H1 (cell line): ENCODE results near the gene ERGIC3. TPM values are rescaled to one million over a fixed set of nuclear protein-coding genes. Genes with fewer than 3 reads are reported as not detected.
A peak's percentile ranks its signal among the peaks of the same experiment; 100 is the strongest.

ENCODE experiments used
- CTCF ChIA-PET: fragments of 300-600 bp; sonication (Branson Sonifier 250); formaldehyde crosslinking; loops from one replicate; lab custom pipeline; 2021; ENCODE audit not compliant: partially characterized antibody; lab: Charles Lee
- POLR2A ChIA-PET: fragments of 300-600 bp; sonication (Branson Sonifier 250); formaldehyde crosslinking; loops from one replicate; lab custom pipeline; 2021; ENCODE audit warnings: inconsistent platforms; ENCODE audit not compliant: partially characterized antibody; lab: Charles Lee
- DNase-seq, 2 experiments: peaks; one replicate each; pipeline versions ENCODE4 v3.0.0 to v3.0.0-alpha.2; 2010 to 2022; ENCODE audit warnings: low spot score in 2 of 2, low read depth in 1 of 2, mixed read lengths in 1 of 2
- FAIRE-seq: peaks from 2 replicates; lab custom pipeline; 2011; peaks lifted over from hg19 to GRCh38; lab: Jason Lieb, UNC
- H2AFZ ChIP-seq: 2 replicates; pipeline ENCODE4 v1.8.1; 2012; ENCODE audit warnings: low read length, inconsistent platforms
- H2AK5ac ChIP-seq: 2 replicates; pipeline ENCODE4 v1.6.1; 2013; ENCODE audit warnings: low read depth, low read length
- H2BK120ac ChIP-seq: replicated peaks from 2 replicates; pipeline ENCODE3; 2013; ENCODE audit warnings: low read depth, low read length, inconsistent platforms
- H2BK12ac ChIP-seq: 2 replicates; pipeline ENCODE4 v1.6.1; 2013; ENCODE audit warnings: low read depth, low read length
- H2BK15ac ChIP-seq: 2 replicates; pipeline ENCODE4 v1.6.1; 2013; ENCODE audit warnings: low read length
- H2BK20ac ChIP-seq: 2 replicates; pipeline ENCODE4 v1.6.1; 2013; ENCODE audit warnings: low read length
- H2BK5ac ChIP-seq: 2 replicates; pipeline ENCODE4 v1.6.1; 2013; ENCODE audit warnings: low read depth, low read length
- H3K14ac ChIP-seq: 2 replicates; pipeline ENCODE4 v1.6.1; 2013; ENCODE audit warnings: inconsistent platforms; ENCODE audit not compliant: insufficient read length
- H3K18ac ChIP-seq: 2 replicates; pipeline ENCODE4 v1.6.1; 2013; ENCODE audit warnings: low read length; ENCODE audit errors: extremely low read depth
- H3K23ac ChIP-seq: 2 replicates; pipeline ENCODE4 v1.6.1; 2013; ENCODE audit warnings: inconsistent platforms; ENCODE audit not compliant: insufficient read length
- H3K23me2 ChIP-seq: 2 replicates; pipeline ENCODE4 v1.6.1; 2013; ENCODE audit warnings: low read depth, low read length
- H3K27ac ChIP-seq: 2 replicates; pipeline ENCODE4 v1.6.1; 2011; ENCODE audit warnings: low read depth, low read length, inconsistent platforms
- H3K27me3 ChIP-seq, 4 experiments: replicated peaks in 1 of 4; 1 replicate in 1 of 4; 2 replicates in 3 of 4; pipeline versions ENCODE4 v1.6.1 to v1.8.1; 2011 to 2013; ENCODE audit warnings: low read length in 3 of 4, mild to moderate bottlenecking in 3 of 4, inconsistent platforms in 2 of 4, mixed read lengths in 2 of 4, moderate library complexity in 1 of 4; ENCODE audit not compliant: control insufficient read depth in 3 of 4, insufficient read depth in 3 of 4; ENCODE audit errors: extremely low read depth in 1 of 4
- H3K36me3 ChIP-seq, 4 experiments: 2 replicates each; pipeline versions ENCODE4 v1.6.1 to v1.8.1; 2011 to 2013; ENCODE audit warnings: mild to moderate bottlenecking in 4 of 4, low read length in 3 of 4, moderate library complexity in 2 of 4, control low read depth in 1 of 4, inconsistent platforms in 1 of 4; ENCODE audit not compliant: insufficient read depth in 4 of 4, control insufficient read depth in 2 of 4
- H3K4ac ChIP-seq: replicated peaks from 2 replicates; pipeline ENCODE3; 2013; ENCODE audit warnings: low read length, low read depth, mixed read lengths, inconsistent platforms; ENCODE audit not compliant: insufficient read length
- H3K4me1 ChIP-seq, 4 experiments: replicated peaks in 1 of 4; 1 replicate in 1 of 4; 2 replicates in 3 of 4; pipeline versions ENCODE4 v1.6.1 to v1.8.1; 2011 to 2013; ENCODE audit warnings: low read length in 3 of 4, inconsistent platforms in 2 of 4, mixed read lengths in 1 of 4; ENCODE audit not compliant: insufficient read depth in 4 of 4, control insufficient read depth in 3 of 4
- H3K4me2 ChIP-seq, 2 experiments: 2 replicates each; pipeline versions ENCODE4 v1.6.1 to v1.8.1; 2011 to 2013; ENCODE audit warnings: low read depth in 2 of 2, low read length in 2 of 2, control low read depth in 1 of 2, inconsistent platforms in 1 of 2, mild to moderate bottlenecking in 1 of 2; ENCODE audit not compliant: insufficient read depth in 1 of 2
- H3K4me3 ChIP-seq, 4 experiments: fragments of 200-600, 300-600 bp in 1 of 4; sonication (generic), shearing (Covaris generic), sonication (Bioruptor Twin) in 1 of 4; 2 replicates each; pipeline versions ENCODE4 v1.5.1 to v1.8.1; 2011 to 2016; ENCODE audit warnings: low read length in 4 of 4, low read depth in 3 of 4, control low read depth in 2 of 4, inconsistent platforms in 2 of 4, mild to moderate bottlenecking in 2 of 4, mixed read lengths in 1 of 4, moderate library complexity in 1 of 4; ENCODE audit not compliant: insufficient read depth in 2 of 4; ENCODE audit errors: extremely low read depth in 1 of 4
- H3K56ac ChIP-seq: replicated peaks from 2 replicates; pipeline ENCODE3; 2013; ENCODE audit warnings: low read depth, mild to moderate bottlenecking, mixed read lengths, low read length, inconsistent platforms; ENCODE audit not compliant: insufficient read length
- H3K79me1 ChIP-seq: 2 replicates; pipeline ENCODE4 v1.6.1; 2013; ENCODE audit warnings: low read depth, low read length, control low read depth
- H3K79me2 ChIP-seq, 2 experiments: 2 replicates each; pipeline versions ENCODE4 v1.6.1 to v1.8.1; 2012 to 2013; ENCODE audit warnings: low read length in 2 of 2, mild to moderate bottlenecking in 2 of 2, inconsistent platforms in 1 of 2; ENCODE audit not compliant: insufficient read depth in 2 of 2, control insufficient read depth in 1 of 2
- H3K9ac ChIP-seq, 4 experiments: replicated peaks in 1 of 4; 1 replicate in 1 of 4; 2 replicates in 3 of 4; pipeline versions ENCODE4 v1.6.1 to v1.8.1; 2011 to 2013; ENCODE audit warnings: low read depth in 3 of 4, low read length in 3 of 4, control low read depth in 2 of 4, mild to moderate bottlenecking in 2 of 4, moderate library complexity in 2 of 4, inconsistent platforms in 1 of 4; ENCODE audit errors: extremely low read depth in 1 of 4
- H3K9me3 ChIP-seq, 2 experiments: 2 replicates each; pipeline versions ENCODE4 v1.6.1 to v1.8.1; 2012 to 2013; ENCODE audit warnings: mild to moderate bottlenecking in 2 of 2, moderate library complexity in 2 of 2, control low read depth in 1 of 2, inconsistent platforms in 1 of 2, low read depth in 1 of 2, low read length in 1 of 2, mixed read lengths in 1 of 2; ENCODE audit not compliant: insufficient read depth in 2 of 2
- H4K20me1 ChIP-seq, 2 experiments: replicated peaks in 1 of 2; 2 replicates each; pipeline versions ENCODE3 to v1.8.1; 2011 to 2013; ENCODE audit warnings: inconsistent platforms in 2 of 2, low read length in 2 of 2, mild to moderate bottlenecking in 1 of 2; ENCODE audit not compliant: insufficient read depth in 2 of 2, control insufficient read depth in 1 of 2
- H4K5ac ChIP-seq: 2 replicates; pipeline ENCODE4 v1.6.1; 2013; ENCODE audit warnings: low read length, low read depth, mixed read lengths, inconsistent platforms; ENCODE audit not compliant: insufficient read length
- H4K8ac ChIP-seq: 2 replicates; pipeline ENCODE4 v1.8.0; 2013; ENCODE audit warnings: mild to moderate bottlenecking, moderate library complexity, low read length, inconsistent platforms; ENCODE audit not compliant: insufficient read depth; ENCODE audit errors: extremely low read depth
- H4K91ac ChIP-seq: replicated peaks from 2 replicates; pipeline ENCODE3; 2013; ENCODE audit warnings: low read length, mixed read lengths, inconsistent platforms; ENCODE audit not compliant: insufficient read length
- ATF2 ChIP-seq: IDR thresholded peaks from 2 replicates; pipeline ENCODE4 v1.6.1; 2012; ENCODE audit warnings: low read length, inconsistent platforms
- CBX5 ChIP-seq: fragments of 300-800, 300-1000 bp; sonication (generic); IDR thresholded peaks from 2 replicates; pipeline ENCODE4 v1.7.1; 2016; ENCODE audit warnings: antibody characterized with exemption, low read length, low read depth
- GTF2F1 ChIP-seq: IDR thresholded peaks from 2 replicates; pipeline ENCODE4 v1.6.1; 2012; ENCODE audit warnings: low read depth, low read length, improper control_type of control experiment, borderline replicate concordance
- TCF12 ChIP-seq: IDR thresholded peaks from 2 replicates; pipeline ENCODE4 v1.6.1; 2011; ENCODE audit warnings: low read depth, mild to moderate bottlenecking, low read length
- WGBS, 2 experiments: shearing (Covaris generic) in 1 of 2; methylation state at CpG; one replicate each; pipeline versions ENCODE4 v1.1.6 to v1.1.7; 2013 to 2015; ENCODE audit warnings: low lambda C conversion rate in 2 of 2, mixed read lengths in 2 of 2, inconsistent platforms in 1 of 2, low coverage in 1 of 2, missing lambda C conversion rate in 1 of 2; ENCODE audit not compliant: insufficient replicate concordance in 2 of 2, insufficient coverage in 1 of 2, insufficient read length in 1 of 2; ENCODE audit errors: extremely low coverage in 1 of 2, missing lambda C conversion rate in 1 of 2; 5-methylcytosine and 5-hydroxymethylcytosine counted together
- polyA plus RNA-seq, 7 experiments: library from polyadenylated mRNA; depleted of rRNA in 3 of 7; stranded (reverse) in 5 of 7; unstranded in 2 of 7; fragments of >200 nt in 5 of 7; fragments of 200-250 nt in 2 of 7; gene quantifications; 1 replicate in 5 of 7; 2 replicates in 1 of 7; 4 replicates in 1 of 7; pipeline versions ENCODE4 v1.2.1 to v1.2.3, GENCODE V29; 2011 to 2013; ENCODE audit warnings: missing spikeins in 2 of 7, mixed read lengths in 2 of 7
- total RNA-seq: library from RNA; stranded (reverse); fragmentation: NEBNext Ultra II Directional; extraction: Animal tissue kit (Norgen Biotek cat#: 25700); gene quantifications from 2 replicates; pipeline ENCODE4 v1.2.1, GENCODE V29; 2021

ERGIC3 gene
- total and polyA plus RNA-seq, 2 of the 8 experiments (the other 6 are each of a cell fraction or from before 2014, with no cell fraction given), result 178 to 341 TPM

- no peak overlapping the region for H4K91ac ChIP-seq
- H3K36me3 ChIP-seq, result no peaks in the 10 kb centered on the region
- H4K5ac ChIP-seq, result no peak overlapping the region
- H3K23ac ChIP-seq, result no peak overlapping the region
- H3K27ac ChIP-seq, result no peak overlapping the region
- H2BK20ac ChIP-seq, result no peak overlapping the region
- POLR2A ChIA-PET, result interaction anchor here (0.6 to 1.6 kb wide), 4 partner anchors 11 to 154 kb away, joined by 3 read pairs; partner anchors contain the start of gene RBM39
- H2BK15ac ChIP-seq, result peak overlapping the region; percentile 88; the same call in 1 of the 2 replicates
- no peaks in the 10 kb centered on the region for H4K20me1 ChIP-seq
- no peak overlapping the region for H3K56ac ChIP-seq
- no peak overlapping the region for H3K18ac ChIP-seq
- no peak for TF ChIP-seq GTF2F1
- TF ChIP-seq CBX5, result no peak
- no peak for TF ChIP-seq TCF12
- TF ChIP-seq ATF2, result no peak
- TF ChIP-seq, all 59 proteins: peak for 0
- CTCF ChIA-PET, result interaction anchor here (1.2 to 1.3 kb wide), 2 partner anchors 16 to 26 kb away, joined by 3 to 8 read pairs; no protein-coding TSS in a partner anchor
- Histone ChIP-seq H3K9me3 (no peaks in the 10 kb centered on the region), H3K4me2 (no peak overlapping the region), H4K8ac (no peak overlapping the region), H3K79me1 (no peaks in the 10 kb centered on the region), H3K79me2 (no peaks in the 10 kb centered on the region), H3K4me3 (no peak overlapping the region), H3K14ac (no peak overlapping the region), H2AK5ac (no peak overlapping the region), H3K4ac (no peak overlapping the region), H2BK12ac (0 out of 2 replicates have a peak overlapping the region, but pooled peaks have one; percentile 81), H3K9ac (no peak overlapping the region), H2AFZ (no peak overlapping the region), H3K4me1 (no peaks in the 10 kb centered on the region), H2BK120ac (no peak overlapping the region), H3K23me2 (peaks cover 3% of the 10 kb centered on the region; the same call in 1 of the 2 replicates), H2BK5ac (no peak overlapping the region), H3K27me3 (no peaks in the 10 kb centered on the region)
- WGBS, 2 experiments, result 96% methylated on average over 14 of the region's 14 CpGs; no CpG with 5 or more reads in 1 of the 2 experiments
- FAIRE-seq, result no peak
- no peak for DNase-seq
Measured at GRCh38 chr20:35588397-35588796, 46.5 kb downstream of the ERGIC3 start.
